Panc1 (cell line): Measurements from ENCODE around the gene PRPF4.

Experiments used
- CTCF ChIP-seq: fragments of 450-650 bp; IDR thresholded peaks from 2 replicates; pipeline ENCODE4 v1.5.1; 2017; ENCODE audit warnings: mild to moderate bottlenecking
- POLR2AphosphoS5 ChIP-seq: IDR thresholded peaks from 2 replicates; pipeline ENCODE4 v1.6.1; 2012; ENCODE audit warnings: mild to moderate bottlenecking, low read depth, low read length, moderate library complexity
- REST ChIP-seq, 2 experiments: IDR thresholded peaks; 2 replicates each; pipeline ENCODE4 v1.6.1; 2011 to 2012; ENCODE audit warnings: low read depth in 2 of 2, control low read depth in 1 of 2, low read length in 1 of 2, mild to moderate bottlenecking in 1 of 2, moderate library complexity in 1 of 2; ENCODE audit not compliant: insufficient read depth in 1 of 2
- SIN3A ChIP-seq: IDR thresholded peaks from 2 replicates; pipeline ENCODE4 v1.6.1; 2012; ENCODE audit warnings: low read depth, mild to moderate bottlenecking, low read length, moderate library complexity, borderline replicate concordance; ENCODE audit not compliant: insufficient read depth

- TF ChIP-seq CTCF: no peak
- no peak for TF ChIP-seq POLR2AphosphoS5
- TF ChIP-seq REST (IDR thresholded peaks at IDR 0.05; ENCODE audit: insufficient read depth in 1 of 2, low read depth in 2 of 2, low read length in 1 of 2): no peak
- no peak for TF ChIP-seq SIN3A
These were observed 50.8 kb downstream of the PRPF4 start for GRCh38 chr9:113326230-113326629.
